ENCODE data around the gene DUSP5. TPM values are rescaled to one million over a fixed set of nuclear protein-coding genes. Genes with fewer than 3 reads are reported as not detected.

DUSP5 gene
- polyA plus RNA-seq, 3 donors: 2.3 to 23.5 (median 22.5) TPM

- WGBS, 3 donors: 47 to 58% (median 48%) methylated on average over 9 of the region's 9 CpGs
- no peak overlapping the region for H3K27ac ChIP-seq (ENCODE audit: low read depth, low read length)
Measured at GRCh38 chr10:110556969-110557601, 59.4 kb downstream of the DUSP5 start.

- 79 to 82% (median 79%) methylated on average over 3 of the region's 3 CpGs for WGBS, 3 donors
- no peak overlapping the region for H3K27ac ChIP-seq (ENCODE audit: low read depth, low read length)
Measured at GRCh38 chr10:110558041-110558440, 60.3 kb downstream of the DUSP5 start.

- 91 to 95% (median 94%) methylated on average over 8 of the region's 8 CpGs for WGBS, 3 donors
Measured at GRCh38 chr10:110560012-110560411, 62.3 kb downstream of the DUSP5 start.

More at GRCh38 chr10:110560012-110560411, 62.3 kb downstream of the DUSP5 start:
- H3K27ac ChIP-seq (ENCODE audit: low read depth, low read length): no peak overlapping the region

Other genes starting within 250 kb of the DUSP5 start
- gene SMNDC1, start 193.0 kb upstream of the DUSP5 start, polyA plus RNA-seq: 10 to 100 TPM in 2 of 3 donors, 1 to 10 TPM in 1; 4.7 to 13.8 (median 10.0) TPM
- 10 to 100 TPM; 10.2 to 16.4 (median 15.3) TPM for gene SMC3, start 69.8 kb downstream of the DUSP5 start, polyA plus RNA-seq
- gene RBM20, start 146.4 kb downstream of the DUSP5 start, polyA plus RNA-seq: 1 to 10 TPM in 2 of 3 donors, under 1 TPM in 1; 0.67 to 7.1 (median 1.6) TPM